Body of pancreas (tissue), 4 donors: ENCODE results near the gene SEC14L2. TPM values are rescaled to one million over a fixed set of nuclear protein-coding genes. Genes with fewer than 3 reads are reported as not detected.

Experiments
- ATAC-seq: fragments of 150-250 bp; one replicate; pipeline ENCODE4 v1.9.1; 2016
- DNase-seq, 4 donors: peaks; one replicate each; pipeline ENCODE4 v3.0.0-alpha.2; 2019
- H3K27ac ChIP-seq, 4 donors: fragments of 200-600 bp; sonication (generic); 1 replicate in 3 of 4; 2 replicates in 1 of 4; pipeline versions ENCODE4 v1.5.1 to v1.6.1; 2016 to 2019; ENCODE audit warnings: mild to moderate bottlenecking in 1 of 4, mixed read lengths in 1 of 4, moderate library complexity in 1 of 4
- H3K27me3 ChIP-seq, 2 donors: fragments of 200-600 bp; sonication (generic); one replicate each; pipeline ENCODE4 v1.6.0; 2016; ENCODE audit warnings: mild to moderate bottlenecking in 1 of 2
- H3K36me3 ChIP-seq, 2 donors: fragments of 200-600 bp; sonication (generic); replicated peaks in 1 of 2; 2 replicates each; pipeline ENCODE4 v1.5.1; 2016; ENCODE audit warnings: low read depth in 2 of 2; ENCODE audit not compliant: insufficient read depth in 1 of 2
- H3K4me1 ChIP-seq: fragments of 200-600 bp; sonication (generic); one replicate; pipeline ENCODE4 v1.6.0; 2016
- H3K4me3 ChIP-seq, 2 donors: fragments of 200-600 bp; sonication (generic); 1 replicate in 1 of 2; 2 replicates in 1 of 2; pipeline ENCODE4 v1.5.1; 2016 to 2019
- H3K9me3 ChIP-seq, 3 donors: fragments of 200-600 bp; sonication (generic); 1 replicate in 2 of 3; 2 replicates in 1 of 3; pipeline ENCODE4 v1.5.1; 2016
- CTCF ChIP-seq, 7 experiments: fragments of 450-650 bp in 4 of 7; fragments of 200-600 bp in 3 of 7; sonication (generic) in 3 of 7; IDR thresholded peaks; one replicate each; pipeline ENCODE4 v1.5.1; 2016 to 2019; ENCODE audit warnings: antibody characterized with exemption in 7 of 7
- POLR2A ChIP-seq, 3 donors: fragments of 450-650 bp; IDR thresholded peaks; one replicate each; pipeline ENCODE4 v1.6.1; 2016; ENCODE audit warnings: antibody characterized with exemption in 3 of 3, mild to moderate bottlenecking in 2 of 3
- WGBS, 2 donors: methylation state at CpG; one replicate each; pipeline ENCODE4 v1.1.5; 2017; 5-methylcytosine and 5-hydroxymethylcytosine counted together
- intact Hi-C: fragments of 100-400 bp; cut with DNase I; formaldehyde crosslinking; loops from one replicate; pipeline ENCODE4 v1.15.1; 2023
- total RNA-seq, 2 donors: library from RNA; depleted of rRNA; stranded (reverse); fragments of >200 nt; gene quantifications; one replicate each; pipeline ENCODE4 v1.1.0, GENCODE V29; 2016

The SEC14L2 gene
- total RNA-seq, 2 donors from 2014 or later, result 0.33 to 3.9 TPM

- Histone ChIP-seq H3K27ac (peak within 1 kb of the TSS; percentile 5 to 78 (median 64)), H3K9me3 (no peaks in the 10 kb centered on the region), H3K4me3 (peak within 1 kb of the TSS; percentile 37 to 74), H3K27me3 (no peaks in the 10 kb centered on the region), H3K36me3 (no peaks in the 10 kb centered on the region), H3K4me1 (peaks cover 15% of the 10 kb centered on the region)
- TF ChIP-seq CTCF (IDR thresholded peaks at IDR 0.05) (peak; percentile 86 to 96 (median 94)), POLR2A (IDR thresholded peaks at IDR 0.05) (no peak)
- DNase-seq, result peak; percentile 77 to 87 (median 84)
- intact Hi-C loops, result loop anchor here (10.0 kb wide), 1 partner anchor 272 kb away; no protein-coding TSS in a partner anchor
- peak; percentile 94 for ATAC-seq
- WGBS, 2 donors, result 1% methylated on average over 18 to 68 of the region's 95 CpGs
These were observed 9.6 kb upstream of the SEC14L2 start, which contains the start of gene RNF215 for GRCh38 chr22:30386960-30387827. Gene RNF215, minus strand, starts transcription at chr22:30387411. Its CDS starts 98 bp downstream, at chr22:30387313.

GRCh38 chr22:30390974-30391691 is 5.7 kb upstream of the SEC14L2 start:
- ATAC-seq (peak; percentile 52), DNase-seq (peak; percentile 80 to 85 (median 82))
- peak overlapping the region in 3 of 4 donors; percentile 19 to 41 (median 32) for H3K27ac ChIP-seq
- intact Hi-C loops, result loop anchor here (5.0 kb wide), 1 partner anchor 91 kb away; no protein-coding TSS in a partner anchor
- no peaks in the 10 kb centered on the region for H3K27me3 ChIP-seq
- no peak overlapping the region for H3K4me3 ChIP-seq
- H3K9me3 ChIP-seq, result no peaks in the 10 kb centered on the region
- no peaks in the 10 kb centered on the region for H3K36me3 ChIP-seq
- WGBS, 2 donors, result 46 to 68% methylated on average over 3 to 5 of the region's 5 CpGs
- H3K4me1 ChIP-seq, result peaks cover 10% of the 10 kb centered on the region
- TF ChIP-seq POLR2A (IDR thresholded peaks at IDR 0.05) (no peak), CTCF (IDR thresholded peaks at IDR 0.05) (peak; percentile 78 to 91 (median 88))

- ATAC-seq (no peak), DNase-seq (no peak)
- no peak for TF ChIP-seq CTCF (IDR thresholded peaks at IDR 0.05)
- no peak for TF ChIP-seq POLR2A (IDR thresholded peaks at IDR 0.05)
- intact Hi-C loops, result loop anchor here (5.0 kb wide), 1 partner anchor 90 kb away; no protein-coding TSS in a partner anchor
- H3K27me3 ChIP-seq, result no peaks in the 10 kb centered on the region
- H3K4me3 ChIP-seq, result no peak overlapping the region
- H3K36me3 ChIP-seq, result no peaks in the 10 kb centered on the region
- peaks cover 16% of the 10 kb centered on the region for H3K4me1 ChIP-seq
- WGBS, 2 donors, result 64 to 68% methylated on average over 8 to 9 of the region's 9 CpGs
- H3K9me3 ChIP-seq, result no peaks in the 10 kb centered on the region
- H3K27ac ChIP-seq, result no peak overlapping the region
These were observed 4.0 kb upstream of the SEC14L2 start for GRCh38 chr22:30392661-30393321.

GRCh38 chr22:30393322-30393680 is 3.5 kb upstream of the SEC14L2 start:
- no peak overlapping the region for H3K4me3 ChIP-seq
- DNase-seq (no peak), ATAC-seq (no peak)
- peaks cover 21% of the 10 kb centered on the region for H3K4me1 ChIP-seq
- H3K27ac ChIP-seq, result no peak overlapping the region
- intact Hi-C loops, result loop anchor here (5.0 kb wide), 1 partner anchor 89 kb away; no protein-coding TSS in a partner anchor
- H3K9me3 ChIP-seq, result no peaks in the 10 kb centered on the region
- no peaks in the 10 kb centered on the region for H3K36me3 ChIP-seq
- no peaks in the 10 kb centered on the region for H3K27me3 ChIP-seq
- WGBS, 2 donors, result 86 to 91% methylated on average over 4 to 7 of the region's 7 CpGs
- no peak for TF ChIP-seq CTCF (IDR thresholded peaks at IDR 0.05)
- no peak for TF ChIP-seq POLR2A (IDR thresholded peaks at IDR 0.05)
